A204.1 (cell line): ENCODE data around the gene TTL.

ENCODE experiments used
- FAIRE-seq: peaks from 2 replicates; lab custom pipeline; 2012; peaks lifted over from hg19 to GRCh38; lab: Jason Lieb, UNC

The TTL gene

DNA sequence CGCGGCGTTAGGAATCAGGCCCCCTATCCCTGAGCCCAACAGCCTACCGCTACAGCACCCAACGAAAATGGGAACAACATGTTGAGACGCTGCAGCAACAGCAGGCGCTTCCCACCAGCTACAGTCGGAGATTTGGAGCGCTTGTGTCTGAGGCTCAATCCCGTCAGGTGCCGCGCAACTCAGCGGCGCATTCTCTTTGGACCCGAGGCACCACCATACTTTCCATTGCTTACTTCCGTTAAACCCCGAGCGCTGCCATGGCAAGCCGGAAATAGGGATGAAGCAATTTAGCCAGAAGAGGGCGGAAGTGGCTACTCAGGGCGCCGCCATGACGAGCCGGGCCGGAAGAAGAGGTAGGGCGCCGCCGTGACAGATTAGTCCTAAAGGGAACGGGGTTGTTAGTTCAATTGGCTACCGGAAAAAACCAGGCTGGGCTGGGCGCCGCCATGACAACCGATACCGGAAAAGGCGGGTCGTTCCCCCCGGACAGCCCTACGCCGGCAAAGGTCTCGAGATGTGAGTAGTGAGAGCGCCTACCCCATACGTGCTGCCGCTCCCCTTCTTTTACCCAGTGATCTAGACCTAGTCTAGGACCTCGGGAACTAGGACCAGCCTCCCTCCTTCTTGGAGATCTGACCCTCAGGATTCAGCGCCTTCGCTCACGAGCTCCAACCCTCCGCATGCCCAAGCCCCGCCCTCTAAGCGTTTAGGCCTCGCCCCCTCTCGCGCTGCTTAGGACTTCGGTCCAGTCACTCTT lies 102.4 kb downstream of the TTL start, which contains the start of gene CHCHD5:
Gene CHCHD5, plus strand, starts transcription at position 476 of the 757 bp plus-strand sequence. Its CDS starts 39 bp downstream, at position 515.
- FAIRE-seq = no peak

DNA sequence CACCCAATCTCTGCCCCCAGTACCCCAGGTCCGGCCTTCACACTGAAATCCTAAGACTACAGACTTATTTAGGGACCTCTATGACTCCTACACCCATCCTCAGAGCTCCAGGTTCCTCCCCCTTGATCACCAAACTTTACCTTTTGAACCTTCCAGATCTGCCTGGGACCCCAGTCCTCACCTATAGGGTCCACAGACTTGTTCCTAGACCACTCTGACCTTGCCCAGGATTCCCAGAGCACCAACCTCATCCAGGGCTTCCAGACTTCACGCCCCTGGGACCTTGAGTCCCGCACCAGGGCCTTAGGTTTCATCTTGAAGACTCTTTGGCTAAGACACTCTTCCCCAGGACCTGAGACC lies 102.9 kb downstream of the TTL start:
- FAIRE-seq = no peak

DNA sequence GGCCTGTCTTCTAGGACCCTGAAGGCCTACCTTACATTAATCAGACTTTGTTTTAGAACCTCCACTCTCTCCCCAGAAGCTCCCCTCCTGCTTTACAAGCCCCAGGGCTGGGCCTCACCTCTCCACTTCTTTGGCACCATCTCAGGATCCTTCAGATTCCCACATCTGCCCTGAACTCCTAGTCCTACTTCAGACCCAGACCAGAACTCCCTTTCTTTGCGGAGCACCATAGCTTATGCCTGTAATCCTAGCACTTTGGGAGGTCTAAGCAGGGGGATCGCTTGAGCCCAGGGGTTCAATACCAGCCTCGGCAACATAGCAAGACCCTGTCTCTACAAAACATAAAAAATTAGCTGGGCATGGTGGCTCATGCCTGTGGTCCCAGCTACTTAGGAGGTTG lies 103.4 kb downstream of the TTL start:
- FAIRE-seq = no peak

DNA sequence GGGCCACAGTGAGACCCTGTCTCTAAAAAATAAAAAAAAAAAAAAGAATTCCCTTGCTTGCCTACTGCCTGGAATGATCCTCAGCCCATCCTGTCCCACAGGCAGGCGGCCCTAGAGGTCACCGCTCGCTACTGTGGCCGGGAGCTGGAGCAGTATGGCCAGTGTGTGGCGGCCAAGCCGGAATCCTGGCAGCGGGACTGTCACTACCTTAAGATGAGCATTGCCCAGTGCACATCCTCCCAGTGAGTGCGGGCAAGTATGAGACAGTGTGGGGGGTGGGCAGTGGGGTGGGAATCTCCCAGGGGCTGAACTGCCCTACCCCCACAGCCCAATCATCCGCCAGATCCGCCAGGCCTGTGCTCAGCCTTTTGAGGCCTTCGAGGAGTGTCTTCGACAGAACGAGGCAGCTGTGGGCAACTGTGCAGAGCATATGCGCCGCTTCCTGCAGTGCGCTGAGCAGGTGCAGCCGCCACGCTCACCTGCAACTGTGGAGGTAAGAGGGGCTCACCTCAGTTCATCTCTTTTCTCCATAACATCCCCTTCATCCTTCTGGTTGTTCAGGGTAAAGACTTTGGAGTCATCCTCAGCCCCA lies 104.0 kb downstream of the TTL start:
- FAIRE-seq = no peak

DNA sequence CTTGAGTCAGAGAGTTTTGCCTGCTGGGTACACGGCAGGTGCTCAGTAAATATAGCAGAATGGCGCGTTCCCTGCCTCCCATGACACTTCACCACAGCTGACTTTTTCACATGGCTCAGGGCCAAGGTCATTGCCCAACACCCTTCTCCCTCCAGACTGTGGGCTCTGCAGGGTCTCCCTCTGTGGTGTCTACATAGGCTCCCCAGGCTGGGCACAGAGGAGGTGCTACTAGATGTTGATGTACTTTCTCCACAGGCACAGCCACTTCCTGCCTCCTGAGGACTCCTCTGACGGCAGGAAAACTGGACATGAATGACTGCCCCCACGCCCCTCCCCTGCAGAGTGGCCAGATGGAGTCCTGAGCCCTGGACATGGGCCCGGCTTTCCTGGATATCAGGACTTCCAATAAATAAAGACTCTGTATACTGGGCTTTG lies 106.7 kb downstream of the TTL start:
- no peak for FAIRE-seq
